NCI-H2029 (cell line): ENCODE data around the gene ST7.

Experiments
- DNase-seq: peaks from one replicate; lab custom pipeline; 2025; lab: John Stamatoyannopoulos, UW

Gene ST7

GRCh38 chr7:117273325-117273724 is 320.0 kb downstream of the ST7 start:
- no peak for DNase-seq

GRCh38 chr7:117273814-117274225 is 320.5 kb downstream of the ST7 start:
- DNase-seq = no peak

GRCh38 chr7:117274951-117275350 is 321.6 kb downstream of the ST7 start:
- DNase-seq = no peak

GRCh38 chr7:117277576-117277975 is 324.3 kb downstream of the ST7 start:
- no peak for DNase-seq

GRCh38 chr7:117278040-117278439 is 324.7 kb downstream of the ST7 start:
- DNase-seq = no peak

GRCh38 chr7:117279203-117279602 is 325.9 kb downstream of the ST7 start:
- no peak for DNase-seq
